HepG2 (cell line): ENCODE measurements around the gene ANKS1A. TPM values are rescaled to one million over a fixed set of nuclear protein-coding genes. Genes with fewer than 3 reads are reported as not detected.

Experiments used
- ATAC-seq: fragments of 200-7000 bp; cut with Tn5 transposase; 3 replicates; pipeline ENCODE4 v1.9.1; 2020; ENCODE audit warnings: mild to moderate bottlenecking, moderate library complexity
- BruUV-seq: library from RNA; stranded (reverse); fragments of 400-500 nt; replicated peaks from 2 replicates; lab custom pipeline; 2021; lab: Mats Ljungman, UMichigan
- CTCF ChIA-PET: fragments of 300-600 bp; formaldehyde crosslinking; extraction: SDS; loops from one replicate; lab custom pipeline; 2021; ENCODE audit warnings: low total read pairs, inconsistent platforms, low intra/inter-chr PET ratio; lab: Yijun Ruan, JAX
- POLR2A ChIA-PET: fragments of 350-600 bp; sonication (Branson Sonifier 250); formaldehyde crosslinking; loops from one replicate; lab custom pipeline; 2020; ENCODE audit warnings: antibody characterized with exemption, inconsistent platforms; lab: Yijun Ruan, JAX
- DNase-seq: peaks from one replicate; pipeline ENCODE4 v3.0.0-alpha.2; 2015; ENCODE audit warnings: low spot score
- FAIRE-seq: peaks from 3 replicates; lab custom pipeline; 2011; peaks lifted over from hg19 to GRCh38; lab: Jason Lieb, UNC
- H2AFZ ChIP-seq: one replicate; pipeline ENCODE4 v1.6.1; 2011; ENCODE audit warnings: low read length, inconsistent platforms
- H3K27ac ChIP-seq: fragments of 300-600 bp; 3 replicates; pipeline ENCODE4 v1.8.0; 2011; ENCODE audit warnings: mixed run types, mild to moderate bottlenecking, mixed read lengths, low read length, inconsistent platforms; ENCODE audit not compliant: insufficient read depth; ENCODE audit errors: extremely low read length
- H3K27me3 ChIP-seq, 2 experiments: fragments of 200-600 bp in 1 of 2; 2 replicates in 1 of 2; 3 replicates in 1 of 2; pipeline versions ENCODE4 v1.6.0 to v1.8.0; 2011; ENCODE audit warnings: low read length in 2 of 2, mild to moderate bottlenecking in 2 of 2, moderate library complexity in 2 of 2, inconsistent platforms in 1 of 2; ENCODE audit not compliant: insufficient read depth in 2 of 2, control insufficient read depth in 1 of 2
- H3K36me3 ChIP-seq, 2 experiments: fragments of 200-600 bp in 1 of 2; replicated peaks in 1 of 2; 2 replicates in 1 of 2; 3 replicates in 1 of 2; pipeline versions ENCODE4 v1.5.1 to v1.8.0; 2011; ENCODE audit warnings: low read length in 2 of 2, inconsistent platforms in 1 of 2; ENCODE audit not compliant: insufficient read depth in 2 of 2, control insufficient read depth in 1 of 2
- H3K4me1 ChIP-seq: 2 replicates; pipeline ENCODE4 v1.5.1; 2012; ENCODE audit warnings: low read length, inconsistent platforms; ENCODE audit not compliant: insufficient read depth
- H3K4me2 ChIP-seq: 2 replicates; pipeline ENCODE4 v1.6.0; 2011; ENCODE audit warnings: low read depth, low read length, inconsistent platforms
- H3K4me3 ChIP-seq, 3 experiments: fragments of 200-600 bp in 1 of 3; sonication (generic), shearing (Covaris generic) in 1 of 3; replicated peaks in 1 of 3; 2 replicates each; pipeline ENCODE4 v1.5.1; 2011 to 2016; ENCODE audit warnings: low read length in 3 of 3, inconsistent platforms in 2 of 3, low read depth in 2 of 3, mild to moderate bottlenecking in 2 of 3, control low read depth in 1 of 3, mixed read lengths in 1 of 3; ENCODE audit not compliant: insufficient read depth in 1 of 3
- H3K79me2 ChIP-seq: one replicate; pipeline ENCODE4 v1.6.1; 2011; ENCODE audit warnings: low read length, inconsistent platforms; ENCODE audit not compliant: insufficient read depth
- H3K9ac ChIP-seq: 2 replicates; pipeline ENCODE4 v1.6.0; 2011; ENCODE audit warnings: mild to moderate bottlenecking, low read depth, low read length, inconsistent platforms; ENCODE audit not compliant: insufficient read depth
- H3K9me3 ChIP-seq: 2 replicates; pipeline ENCODE4 v1.5.1; 2012; ENCODE audit warnings: mild to moderate bottlenecking, low read length
- H4K20me1 ChIP-seq: 2 replicates; pipeline ENCODE4 v1.6.0; 2011; ENCODE audit warnings: inconsistent platforms, mild to moderate bottlenecking, low read length, moderate library complexity; ENCODE audit not compliant: insufficient read depth
- ARHGAP35 ChIP-seq: sonication (generic); formaldehyde crosslinking; IDR thresholded peaks from 2 replicates; pipeline ENCODE4 v1.9.0; 2022; ENCODE audit warnings: mild to moderate bottlenecking, inconsistent platforms, moderate library complexity, missing genetic modification reagents, borderline replicate concordance
- ATF6 ChIP-seq: sonication (generic); formaldehyde crosslinking; conservative IDR thresholded peaks from 2 replicates; pipeline ENCODE4 v1.4.0; 2020; ENCODE audit warnings: missing genetic modification reagents
- CHD2 ChIP-seq: IDR thresholded peaks from 2 replicates; pipeline ENCODE4 v1.6.1; 2011; ENCODE audit warnings: low read depth, low read length, improper control_type of control experiment
- DRAP1 ChIP-seq: IDR thresholded peaks from 2 replicates; pipeline ENCODE4 v1.6.1; 2016; ENCODE audit warnings: missing genetic modification reagents, missing compliant biosample characterization
- MAX ChIP-seq: IDR thresholded peaks from 2 replicates; pipeline ENCODE4 v1.6.1; 2012; ENCODE audit warnings: inconsistent platforms
- NFIC ChIP-seq: IDR thresholded peaks from 2 replicates; pipeline ENCODE4 v1.6.1; 2012; ENCODE audit warnings: mild to moderate bottlenecking, low read length, inconsistent platforms
- NKX3-1 ChIP-seq: sonication (generic); formaldehyde crosslinking; IDR thresholded peaks from 2 replicates; pipeline ENCODE4 v1.5.0; 2020; ENCODE audit warnings: missing genetic modification reagents
- REL ChIP-seq: sonication (generic); formaldehyde crosslinking; conservative IDR thresholded peaks from 2 replicates; pipeline ENCODE4 v1.8.0; 2022; ENCODE audit warnings: mild to moderate bottlenecking, missing genetic modification reagents, moderate library complexity
- WIZ ChIP-seq: sonication (generic); formaldehyde crosslinking; IDR thresholded peaks from 2 replicates; pipeline ENCODE4 v1.5.1; 2020; ENCODE audit warnings: mild to moderate bottlenecking, missing genetic modification reagents
- ZNF296 ChIP-seq: sonication (generic); formaldehyde crosslinking; conservative IDR thresholded peaks from 2 replicates; pipeline ENCODE4 v1.5.0; 2020; ENCODE audit warnings: mild to moderate bottlenecking, missing genetic modification reagents
- ZNF580 ChIP-seq: IDR thresholded peaks from 2 replicates; pipeline ENCODE4 v1.6.1; 2016; ENCODE audit warnings: low read depth, borderline replicate concordance
- ZNF629 ChIP-seq: sonication (generic); formaldehyde crosslinking; conservative IDR thresholded peaks from 2 replicates; pipeline ENCODE4 v1.5.0; 2020; ENCODE audit warnings: missing genetic modification reagents
- WGBS: methylation state at CpG from one replicate; pipeline ENCODE4 v1.1.6; 2017; ENCODE audit warnings: low lambda C conversion rate; 5-methylcytosine and 5-hydroxymethylcytosine counted together
- in situ Hi-C: cut with HindIII; loops from 2 replicates; pipeline ENCODE4 v1.10.0; 2017; ENCODE audit warnings: low pct_unique_long_range_greater_than_20kb; ENCODE audit not compliant: extremely low pct_ligation_motif_present
- intact Hi-C: fragments of 100-400 bp; cut with micrococcal nuclease; formaldehyde crosslinking; loops from one replicate; pipeline ENCODE4 v1.10.0; 2022; ENCODE audit not compliant: unreplicated experiment
- polyA plus RNA-seq, 8 experiments: library from polyadenylated mRNA; depleted of rRNA in 3 of 8; stranded (reverse) in 7 of 8; unstranded in 1 of 8; fragments of >200 nt; fragmentation: Illumina TruSeq in 4 of 8; extraction: Trizol in 4 of 8; gene quantifications; 2 replicates each; pipeline versions ENCODE4 v1.2.1 to v1.2.3, GENCODE V29; 2011 to 2016; ENCODE audit warnings: low read depth in 4 of 8, missing spikeins in 1 of 8, mixed read lengths in 1 of 8; ENCODE audit not compliant: insufficient read depth in 1 of 8
- total RNA-seq, 5 experiments: library from RNA; depleted of rRNA; stranded (reverse); fragments of >200 nt; fragmentation: Illumina TruSeq; extraction: Trizol; gene quantifications; 2 replicates each; pipeline ENCODE4 v1.2.3, GENCODE V29; 2016; ENCODE audit warnings: low read depth in 1 of 5

The ANKS1A gene
- total and polyA plus RNA-seq, 2 of the 13 experiments (the other 11 are each of a cell fraction or from before 2014, with no cell fraction given), result 7.2 to 15.1 TPM

GRCh38 chr6:35071347-35071994 lies 182.4 kb downstream of the ANKS1A start:
- no peak overlapping the region for H3K4me3 ChIP-seq
- H4K20me1 ChIP-seq, result no peaks in the 10 kb centered on the region
- no peaks in the 10 kb centered on the region for H3K9me3 ChIP-seq
- no peaks in the 10 kb centered on the region for H3K4me1 ChIP-seq
- no peak overlapping the region for H2AFZ ChIP-seq
- H3K27ac ChIP-seq, result no peak overlapping the region
- POLR2A ChIA-PET, result no interaction called here
- FAIRE-seq, result no peak
- TF ChIP-seq NKX3-1 (CRISPR knock-in tag) (no peak), ARHGAP35 (no peak), CHD2 (no peak), ATF6 (CRISPR knock-in tag) (no peak), NFIC (no peak), DRAP1 (no peak), WIZ (no peak), REL (CRISPR knock-in tag) (no peak), ZNF296 (CRISPR knock-in tag) (no peak), ZNF629 (CRISPR knock-in tag) (no peak), MAX (no peak), ZNF580 (CRISPR knock-in tag) (no peak)
- TF ChIP-seq, all 625 proteins: peak for 0
- ATAC-seq (no peak), DNase-seq (no peak)
- in situ Hi-C loops, result no loop called here
- Histone ChIP-seq H3K79me2 (no peaks in the 10 kb centered on the region), H3K36me3 (peaks cover 1 to 3% of the 10 kb centered on the region in 2 experiments; a peak in 4 of 5 replicates), H3K27me3 (no peaks in the 10 kb centered on the region), H3K9ac (no peak overlapping the region), H3K4me2 (no peak overlapping the region)
- BruUV-seq, result no TSS peak
- CTCF ChIA-PET, result no interaction called here
- 95% methylated on average over 11 of the region's 12 CpGs for WGBS
- intact Hi-C loops, result no loop called here
